Measurements from ENCODE around the gene JPT1.
"Not testable (repeated sequence)": the region's sequence is repeated elsewhere in the genome, so short reads cannot be mapped to it uniquely, and the experiment has no call there.

GRCh38 chr17:75158480-75158879 lies 4.2 kb upstream of the JPT1 start:
- TF ChIP-seq CTCF, POLR2A, POLR2AphosphoS5 (IDR thresholded peaks at IDR 0.05): not testable (repeated sequence)
